NCI-H748 treated with DMSO at 0.1 percent for 48 hours (cell line): ENCODE measurements around the gene POU2F3.

Experiments used
- DNase-seq: peaks from one replicate; lab custom pipeline; 2025; lab: John Stamatoyannopoulos, UW

Gene POU2F3

GRCh38 chr11:120285256-120285655, 45.3 kb downstream of the POU2F3 start:
- no peak for DNase-seq

- DNase-seq: no peak
Observed at GRCh38 chr11:120288021-120288420, 48.1 kb downstream of the POU2F3 start.

DNA sequence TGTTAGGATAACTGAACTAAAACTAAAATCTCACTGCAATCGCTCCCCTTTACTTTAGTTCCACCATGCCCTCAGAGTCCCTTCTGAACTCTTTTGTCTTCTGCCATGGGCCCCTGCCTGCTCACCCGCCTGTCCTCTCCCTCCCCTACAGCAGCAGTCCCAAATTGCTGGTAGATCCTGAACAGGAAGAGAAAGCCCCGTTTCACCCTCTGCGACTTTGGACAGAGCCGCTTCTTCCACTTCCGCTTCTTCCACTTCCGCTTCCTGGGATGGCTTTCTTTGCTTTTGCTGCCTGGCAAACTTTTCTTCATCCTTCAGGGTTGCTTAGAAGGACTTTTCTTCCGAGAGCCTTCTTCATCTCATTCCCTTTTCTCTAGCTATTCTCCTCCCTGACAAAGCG, 49.5 kb downstream of the POU2F3 start:
- no peak for DNase-seq

GRCh38 chr11:120290956-120291355, 51.0 kb downstream of the POU2F3 start:
- no peak for DNase-seq

GRCh38 chr11:120293038-120293800, 53.3 kb downstream of the POU2F3 start:
- no peak for DNase-seq

GRCh38 chr11:120294096-120294495, 54.2 kb downstream of the POU2F3 start:
- no peak for DNase-seq

DNA sequence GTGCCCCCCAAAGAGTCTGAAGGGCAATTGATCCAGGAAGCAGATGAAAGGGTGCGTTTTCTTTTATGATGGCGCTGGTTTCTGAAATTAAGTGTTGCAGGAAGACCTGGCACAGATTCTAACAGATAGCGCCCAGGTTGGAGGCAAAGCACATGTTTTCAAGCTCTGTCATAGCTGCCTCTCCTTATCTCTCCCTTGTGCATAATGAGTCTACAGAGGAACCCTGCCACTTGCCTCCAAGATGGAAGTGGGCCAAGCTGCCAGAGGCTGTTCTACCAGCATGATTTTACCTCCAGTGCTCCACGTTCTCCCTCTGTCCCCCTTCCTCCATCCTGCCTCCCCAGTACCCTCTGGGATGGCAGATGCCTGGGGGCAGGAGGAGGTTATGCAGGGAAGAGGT, 55.2 kb downstream of the POU2F3 start:
- no peak for DNase-seq

GRCh38 chr11:120296554-120296953, 56.6 kb downstream of the POU2F3 start:
- no peak for DNase-seq

- no peak for DNase-seq
Observed at GRCh38 chr11:120298461-120298860, 58.5 kb downstream of the POU2F3 start.

- no peak for DNase-seq
Observed at GRCh38 chr11:120302001-120302805, 62.3 kb downstream of the POU2F3 start.

DNA sequence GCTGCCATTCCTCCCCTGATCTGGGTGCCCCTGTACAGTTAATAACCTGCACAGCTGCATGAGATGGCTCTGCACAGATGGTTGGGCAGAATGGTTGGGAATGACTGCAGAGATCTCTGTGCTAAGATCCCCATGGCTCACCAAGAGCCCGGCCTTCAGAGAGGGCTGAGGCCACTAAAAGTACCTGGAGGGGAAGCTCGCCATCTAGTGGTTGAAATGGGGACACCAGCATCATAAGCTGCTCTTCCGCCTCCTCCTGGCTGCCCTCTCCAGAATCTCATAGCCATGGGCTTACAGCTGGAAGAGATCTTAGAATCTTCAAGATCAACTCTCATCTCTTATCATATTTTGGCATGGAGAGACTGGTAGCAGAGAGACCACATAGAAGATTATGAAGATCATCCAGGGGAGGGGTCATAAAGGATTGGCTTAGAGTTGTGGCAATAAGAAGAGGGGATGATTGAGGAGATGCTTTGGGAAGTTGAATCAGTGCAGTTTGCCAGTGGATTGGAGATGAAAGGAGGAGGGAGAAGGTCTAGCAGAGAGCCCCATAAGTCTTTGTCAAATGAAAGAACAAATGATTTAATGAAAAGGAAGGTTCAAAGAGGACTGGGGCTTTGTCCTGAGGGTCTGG, 63.2 kb downstream of the POU2F3 start:
- no peak for DNase-seq

GRCh38 chr11:120304526-120304925, 64.6 kb downstream of the POU2F3 start:
- DNase-seq: no peak

GRCh38 chr11:120305286-120305685, 65.3 kb downstream of the POU2F3 start:
- DNase-seq: no peak

GRCh38 chr11:120306519-120307242, 66.7 kb downstream of the POU2F3 start:
- DNase-seq: no peak

DNA sequence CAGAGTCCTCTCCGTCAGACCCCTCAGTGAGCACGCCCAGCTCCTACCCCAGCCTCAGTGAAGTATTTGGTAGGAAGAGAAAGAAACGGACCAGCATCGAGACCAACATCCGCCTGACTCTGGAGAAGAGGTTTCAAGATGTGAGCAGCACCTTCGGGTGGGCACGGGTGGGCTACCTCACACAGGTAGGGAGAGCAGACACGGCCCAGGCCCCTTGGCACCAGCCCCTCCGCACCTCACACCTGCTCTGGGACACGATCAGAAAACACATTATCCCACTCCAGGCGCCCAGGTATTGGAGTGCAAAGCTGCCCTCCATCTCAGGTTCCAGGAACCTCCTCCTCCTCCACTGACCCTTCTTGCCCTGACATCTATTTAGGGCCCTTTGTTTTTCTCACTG, 67.5 kb downstream of the POU2F3 start:
- DNase-seq: no peak

DNA sequence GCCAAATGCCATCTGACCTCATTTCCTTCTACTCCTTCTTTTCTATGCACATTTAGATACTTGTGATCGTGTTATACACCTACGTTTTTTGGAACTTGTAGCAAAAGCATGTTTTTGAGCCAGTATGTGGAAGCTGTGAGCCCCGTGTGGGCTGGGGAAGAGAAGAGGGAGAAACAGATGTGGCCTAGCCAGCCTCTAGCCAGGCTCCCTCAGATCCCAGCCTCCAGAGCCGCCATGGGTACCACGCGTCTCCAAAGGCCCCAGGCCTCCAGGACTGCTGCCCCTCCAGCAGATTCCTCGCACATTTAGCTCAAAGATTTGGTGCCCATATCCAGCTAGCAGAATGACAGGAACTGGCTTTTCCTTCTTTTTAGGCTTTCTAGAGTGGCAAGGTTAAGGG, 68.1 kb downstream of the POU2F3 start:
- DNase-seq: no peak

GRCh38 chr11:120310870-120311269, 70.9 kb downstream of the POU2F3 start:
- no peak for DNase-seq

GRCh38 chr11:120314861-120315260, 74.9 kb downstream of the POU2F3 start:
- no peak for DNase-seq

GRCh38 chr11:120316880-120317688, 77.1 kb downstream of the POU2F3 start:
- DNase-seq: no peak

DNA sequence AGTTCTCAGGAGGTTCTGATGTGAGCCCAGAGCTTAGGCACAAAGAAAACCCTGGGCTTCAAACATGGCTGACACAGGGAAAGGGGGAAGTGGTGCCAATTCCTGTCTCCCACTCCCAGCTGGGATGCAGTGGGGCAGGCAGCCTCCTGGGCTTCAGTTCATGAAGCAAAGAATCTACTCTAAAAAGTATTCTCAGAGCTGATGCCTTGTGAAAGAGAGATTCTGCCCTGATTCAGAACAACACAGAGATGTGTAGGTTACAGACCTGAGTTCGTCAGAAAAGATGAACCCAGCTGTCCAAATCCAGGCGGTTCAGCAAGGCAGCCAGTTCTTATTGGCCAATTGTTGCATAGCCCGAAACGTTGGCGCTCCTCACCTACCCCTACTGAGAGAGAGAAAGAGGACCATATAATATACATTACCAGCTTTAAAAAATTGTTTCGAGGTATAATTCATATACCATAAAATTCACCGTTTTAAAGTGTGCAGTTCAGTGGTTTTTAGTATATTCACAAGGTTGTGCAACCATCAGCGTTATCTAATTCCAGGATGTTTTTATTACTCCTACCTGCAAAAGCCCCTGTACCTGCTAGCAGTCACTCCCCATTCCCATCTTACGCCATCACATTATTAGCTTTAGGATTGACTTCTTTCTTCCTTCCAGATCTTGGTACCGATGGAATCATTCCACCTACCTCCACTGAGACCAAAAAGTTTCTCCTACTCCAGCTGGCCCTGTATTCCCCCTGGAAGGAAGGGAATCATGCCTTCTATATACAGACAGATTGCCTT, 77.9 kb downstream of the POU2F3 start:
- no peak for DNase-seq

DNA sequence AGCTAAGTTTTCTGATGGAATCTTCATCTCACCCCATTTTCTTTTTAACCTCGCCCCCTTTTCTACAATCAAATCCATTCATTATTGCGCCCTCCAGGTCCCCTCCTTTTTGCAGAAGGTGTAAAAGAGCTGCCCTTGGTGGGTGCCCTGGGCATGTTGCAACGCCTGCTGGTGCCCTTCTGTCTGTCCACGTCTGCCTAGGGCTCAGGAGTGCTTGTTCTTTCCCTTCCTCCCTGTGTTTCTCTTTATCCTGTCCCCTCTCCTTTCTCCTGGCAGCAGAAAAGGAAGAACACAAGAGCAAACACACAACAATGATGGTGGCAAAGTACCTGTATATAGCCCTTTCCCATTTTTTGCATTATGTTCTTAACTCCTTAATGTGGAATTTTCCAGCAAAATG, 79.0 kb downstream of the POU2F3 start:
- no peak for DNase-seq
